Left forelimb (tissue), 1 donor: ENCODE measurements around the gene RASSF10.

Experiments used
- DNase-seq: peaks from one replicate; pipeline ENCODE4 v3.0.0-alpha.2; 2018; ENCODE audit warnings: low spot score

RASSF10 gene

GRCh38 chr11:13055200-13055599 is 46.1 kb downstream of the RASSF10 start:
- DNase-seq: no peak

DNA sequence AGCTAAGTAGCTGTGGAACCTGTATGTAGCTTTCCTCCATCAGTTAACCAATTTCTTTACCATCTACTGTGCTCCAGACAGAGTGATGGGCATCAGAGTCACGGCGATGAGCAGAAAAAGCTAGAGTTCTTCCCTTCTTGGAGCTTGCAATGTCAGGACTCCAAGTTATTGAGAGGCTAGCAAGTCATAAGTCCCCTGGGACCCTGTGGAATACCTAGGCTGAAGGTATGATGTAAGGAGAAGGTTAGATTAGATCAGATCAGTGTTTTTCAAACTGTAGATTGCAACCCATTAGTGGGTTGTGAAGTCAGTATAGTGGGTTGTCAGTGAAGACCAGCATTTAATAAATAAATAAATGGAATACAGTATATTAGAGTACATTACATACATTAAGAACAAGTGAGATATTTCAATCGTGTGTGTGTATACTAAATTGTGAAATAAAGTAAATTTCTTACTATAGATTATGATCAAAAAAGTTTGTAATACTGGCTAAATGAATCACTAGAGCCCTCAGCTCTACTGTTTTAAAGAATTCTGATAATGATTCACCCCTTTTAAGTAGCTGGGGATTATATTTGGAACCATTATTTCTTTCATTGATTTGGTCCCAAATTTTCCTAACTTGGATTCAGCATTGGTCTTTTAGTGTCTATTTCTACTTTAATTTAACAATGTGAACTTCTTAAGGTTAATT is 52.3 kb downstream of the RASSF10 start:
- DNase-seq: no peak
